ENCODE results near the gene MSANTD1.

DNA sequence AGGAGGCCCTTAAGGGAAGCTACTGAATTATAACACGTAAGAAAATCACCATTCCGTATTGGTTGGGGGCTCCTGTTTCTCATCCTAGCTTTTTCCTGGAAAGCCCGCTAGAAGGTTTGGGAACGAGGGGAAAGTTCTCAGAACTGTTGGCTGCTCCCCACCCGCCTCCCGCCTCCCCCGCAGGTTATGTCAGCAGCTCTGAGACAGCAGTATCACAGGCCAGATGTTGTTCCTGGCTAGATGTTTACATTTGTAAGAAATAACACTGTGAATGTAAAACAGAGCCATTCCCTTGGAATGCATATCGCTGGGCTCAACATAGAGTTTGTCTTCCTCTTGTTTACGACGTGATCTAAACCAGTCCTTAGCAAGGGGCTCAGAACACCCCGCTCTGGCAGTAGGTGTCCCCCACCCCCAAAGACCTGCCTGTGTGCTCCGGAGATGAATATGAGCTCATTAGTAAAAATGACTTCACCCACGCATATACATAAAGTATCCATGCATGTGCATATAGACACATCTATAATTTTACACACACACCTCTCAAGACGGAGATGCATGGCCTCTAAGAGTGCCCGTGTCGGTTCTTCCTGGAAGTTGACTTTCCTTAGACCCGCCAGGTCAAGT is 6.9 kb upstream of the MSANTD1 start:
- TF ChIP-seq, protein P1, sequence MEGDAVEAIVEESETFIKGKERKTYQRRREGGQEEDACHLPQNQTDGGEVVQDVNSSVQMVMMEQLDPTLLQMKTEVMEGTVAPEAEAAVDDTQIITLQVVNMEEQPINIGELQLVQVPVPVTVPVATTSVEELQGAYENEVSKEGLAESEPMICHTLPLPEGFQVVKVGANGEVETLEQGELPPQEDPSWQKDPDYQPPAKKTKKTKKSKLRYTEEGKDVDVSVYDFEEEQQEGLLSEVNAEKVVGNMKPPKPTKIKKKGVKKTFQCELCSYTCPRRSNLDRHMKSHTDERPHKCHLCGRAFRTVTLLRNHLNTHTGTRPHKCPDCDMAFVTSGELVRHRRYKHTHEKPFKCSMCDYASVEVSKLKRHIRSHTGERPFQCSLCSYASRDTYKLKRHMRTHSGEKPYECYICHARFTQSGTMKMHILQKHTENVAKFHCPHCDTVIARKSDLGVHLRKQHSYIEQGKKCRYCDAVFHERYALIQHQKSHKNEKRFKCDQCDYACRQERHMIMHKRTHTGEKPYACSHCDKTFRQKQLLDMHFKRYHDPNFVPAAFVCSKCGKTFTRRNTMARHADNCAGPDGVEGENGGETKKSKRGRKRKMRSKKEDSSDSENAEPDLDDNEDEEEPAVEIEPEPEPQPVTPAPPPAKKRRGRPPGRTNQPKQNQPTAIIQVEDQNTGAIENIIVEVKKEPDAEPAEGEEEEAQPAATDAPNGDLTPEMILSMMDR (conservative IDR thresholded peaks at IDR 0.05; ENCODE audit: low read depth, low read length): no peak
- TF ChIP-seq EZH2 (IDR thresholded peaks at IDR 0.05; ENCODE audit: low read length, unreplicated experiment) (no peak), EZH2phosphoT487 (IDR thresholded peaks at IDR 0.05; ENCODE audit: borderline replicate concordance, low read length) (no peak)

Measured in PC-3 (cell line).